Activated CD4-positive, alpha-beta T cell treated with anti-CD3 and anti-CD28 coated beads for 36 hours (primary cell): ENCODE results near the gene DLL3. TPM values are rescaled to one million over a fixed set of nuclear protein-coding genes. Genes with fewer than 3 reads are reported as not detected.
"Not testable (repeated sequence)": the region's sequence is repeated elsewhere in the genome, so short reads cannot be mapped to it uniquely, and the experiment has no call there.

ENCODE experiments used
- ATAC-seq: fragments of 200-7000 bp; cut with Tn5 transposase; one replicate; pipeline ENCODE4 v1.10.0; 2021; ENCODE audit warnings: mild to moderate bottlenecking, moderate library complexity
- CTCF ChIA-PET: fragments of 350-600 bp; sonication (Branson Sonifier 250); formaldehyde crosslinking; loops from one replicate; lab custom pipeline; 2021; ENCODE audit warnings: antibody characterized with exemption; lab: Charles Lee
- POLR2A ChIA-PET: fragments of 350-600 bp; sonication (Branson Sonifier 250); formaldehyde crosslinking; loops from one replicate; lab custom pipeline; 2021; ENCODE audit warnings: antibody characterized with exemption, inconsistent platforms; lab: Charles Lee
- DNase-seq: peaks from one replicate; pipeline ENCODE4 v3.0.0-alpha.2; 2020
- H3K27ac Mint-ChIP-seq: one replicate; pipeline ENCODE4 v1.8.0; 2021; ENCODE audit warnings: mixed read lengths
- H3K27me3 Mint-ChIP-seq: one replicate; pipeline ENCODE4 v1.8.0; 2021; ENCODE audit warnings: mixed read lengths
- H3K36me3 Mint-ChIP-seq: one replicate; pipeline ENCODE4 v1.8.0; 2021; ENCODE audit warnings: low read depth, mixed read lengths
- H3K4me1 Mint-ChIP-seq: one replicate; pipeline ENCODE4 v1.8.0; 2021; ENCODE audit warnings: mixed read lengths
- H3K4me3 Mint-ChIP-seq: one replicate; pipeline ENCODE4 v1.8.0; 2021; ENCODE audit warnings: mild to moderate bottlenecking, moderate library complexity, mixed read lengths
- H3K9me3 Mint-ChIP-seq: one replicate; pipeline ENCODE4 v1.8.0; 2021; ENCODE audit warnings: low read depth, mixed read lengths
- intact Hi-C, 2 experiments: fragments of 100-400 bp; cut with DNase I in 1 of 2; cut with micrococcal nuclease in 1 of 2; formaldehyde crosslinking; loops; one replicate each; pipeline versions ENCODE4 v1.14.2 to v1.15.1; 2022 to 2024; cut with DNase I, micrococcal nuclease
- total RNA-seq, 2 experiments: library from RNA; stranded (reverse); gene quantifications; one replicate each; pipeline ENCODE4 v1.2.3, GENCODE V29; 2021

The DLL3 gene
- total RNA-seq, 2 experiments from 2014 or later = 0.72 to 0.94 TPM

DNA sequence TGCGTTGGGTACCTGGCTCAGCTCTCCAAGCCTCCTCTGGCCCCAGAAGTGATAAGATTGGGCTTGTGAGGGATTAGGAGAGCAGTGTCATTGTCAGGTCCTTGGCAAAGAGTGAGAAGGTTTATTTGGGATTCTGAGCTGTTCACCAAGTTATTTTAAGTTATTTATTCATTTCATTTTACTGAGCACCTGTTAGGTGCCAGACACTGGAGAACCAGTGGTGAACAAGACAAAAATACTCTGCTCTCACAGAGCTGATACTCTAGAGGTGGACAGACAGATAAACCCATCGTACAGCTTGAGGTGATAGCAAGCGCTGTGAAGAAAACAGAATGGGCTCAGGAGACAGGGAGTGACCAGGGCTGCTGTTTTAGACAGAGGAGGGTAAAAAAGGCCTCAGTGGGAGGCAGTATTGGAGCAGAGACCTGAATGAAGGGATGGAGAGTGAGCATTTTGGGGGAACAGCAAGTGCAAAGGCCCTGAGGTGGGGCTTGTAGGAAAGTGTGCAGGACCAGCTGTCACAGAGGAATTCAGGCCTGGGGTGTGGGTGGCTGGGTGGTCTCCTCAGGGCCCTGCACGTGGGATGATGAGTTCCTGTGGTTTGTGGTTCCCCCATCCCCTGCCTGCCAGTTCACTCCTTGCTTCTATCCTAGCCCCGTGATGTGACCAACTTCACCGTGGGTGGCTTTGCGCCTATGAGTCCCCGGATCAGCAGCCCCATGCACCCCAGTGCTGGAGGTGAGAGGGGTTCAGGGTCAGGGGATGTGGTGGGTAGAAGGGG, 26.8 kb upstream of the DLL3 start:
- intact Hi-C loops = no loop called here
- H3K36me3 Mint-ChIP-seq = peaks cover 69% of the 10 kb centered on the region

GRCh38 chr19:39472746-39473442, 25.9 kb upstream of the DLL3 start:
- Mint-ChIP-seq H3K4me3 (no peak overlapping the region), H3K4me1 (peaks cover 17% of the 10 kb centered on the region), H3K9me3 (no peaks in the 10 kb centered on the region), H3K36me3 (peaks cover 64% of the 10 kb centered on the region), H3K27ac (no peak overlapping the region), H3K27me3 (no peaks in the 10 kb centered on the region)
- ChIA-PET POLR2A (no interaction called here), CTCF (interaction anchor here (1.1 to 4.2 kb wide), 2 partner anchors 46 to 60 kb away, joined by 3 to 27 read pairs; partner anchors contain the start of gene EID2B)
- intact Hi-C loops = no loop called here
- ATAC-seq (no peak), DNase-seq (no peak)

More for the DNA sequence above, 26.8 kb upstream of the DLL3 start:
- POLR2A ChIA-PET = no interaction called here
- ATAC-seq = no peak
- H3K4me1 Mint-ChIP-seq = peaks cover 17% of the 10 kb centered on the region
- DNase-seq = no peak
- H3K9me3 Mint-ChIP-seq = no peaks in the 10 kb centered on the region
- peak overlapping the region; percentile 55 for H3K27ac Mint-ChIP-seq
- H3K4me3 Mint-ChIP-seq = no peak overlapping the region
- CTCF ChIA-PET = interaction anchor here (0.6 to 1.1 kb wide), 6 partner anchors 9 to 1221 kb away, joined by 3 to 4 read pairs (median 3); partner anchors contain the start of gene TIMM50
- H3K27me3 Mint-ChIP-seq = no peaks in the 10 kb centered on the region

DNA sequence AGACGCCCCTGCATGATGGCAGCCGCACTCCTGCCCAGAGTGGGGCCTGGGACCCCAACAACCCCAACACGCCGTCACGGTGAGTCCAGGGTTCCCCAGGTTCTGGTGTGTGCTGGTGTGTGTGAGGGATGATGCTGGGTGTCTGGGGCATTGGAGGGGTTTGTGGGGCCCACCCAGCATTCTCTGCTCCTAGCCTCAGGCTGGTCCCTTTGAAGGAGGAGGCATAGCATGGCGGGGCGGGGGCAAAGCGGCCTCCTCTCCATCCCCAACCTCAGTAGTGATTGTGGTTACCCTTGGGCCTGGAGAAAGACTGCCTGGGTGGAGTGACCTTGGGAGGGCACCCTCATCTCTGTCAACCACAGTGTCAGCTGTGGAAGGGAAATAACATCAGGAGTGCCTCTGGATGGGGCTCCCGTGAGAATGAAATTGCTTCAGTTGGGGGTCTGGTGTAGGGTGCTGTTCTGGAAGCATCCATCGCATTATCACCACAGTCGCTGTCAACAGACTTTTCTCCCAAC, 25.2 kb upstream of the DLL3 start:
- ATAC-seq (no peak), DNase-seq (no peak)
- no peak overlapping the region for H3K27ac Mint-ChIP-seq
- H3K36me3 Mint-ChIP-seq = peaks cover 61% of the 10 kb centered on the region
- H3K9me3 Mint-ChIP-seq = no peaks in the 10 kb centered on the region
- H3K4me3 Mint-ChIP-seq = no peak overlapping the region
- H3K27me3 Mint-ChIP-seq = no peaks in the 10 kb centered on the region
- peaks cover 17% of the 10 kb centered on the region for H3K4me1 Mint-ChIP-seq
- ChIA-PET POLR2A (interaction anchor here (1.2 kb wide), 1 partner anchor 26 kb away, joined by 4 read pairs; no protein-coding TSS in a partner anchor), CTCF (interaction anchor here (0.6 to 4.2 kb wide), 9 partner anchors 12 to 1184 kb away, joined by 3 to 27 read pairs (median 4); partner anchors contain the start of gene EID2B)
- intact Hi-C loops = no loop called here

DNA sequence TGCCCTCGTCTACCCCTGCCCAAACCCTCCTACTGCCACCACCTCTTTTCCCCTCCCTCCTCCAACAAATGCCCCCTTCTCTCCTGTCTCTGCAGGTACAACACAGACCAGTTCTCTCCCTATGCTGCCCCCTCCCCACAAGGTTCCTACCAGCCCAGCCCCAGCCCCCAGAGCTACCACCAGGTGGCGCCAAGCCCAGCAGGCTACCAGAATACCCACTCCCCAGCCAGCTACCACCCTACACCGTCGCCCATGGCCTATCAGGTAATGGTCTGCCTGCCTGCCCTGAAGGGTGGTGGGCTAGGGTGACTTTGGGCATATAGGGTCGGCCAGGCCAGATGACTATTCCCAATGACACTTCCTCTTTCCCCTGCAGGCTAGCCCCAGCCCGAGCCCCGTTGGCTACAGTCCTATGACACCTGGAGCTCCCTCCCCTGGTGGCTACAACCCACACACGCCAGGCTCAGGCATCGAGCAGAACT, 24.6 kb upstream of the DLL3 start:
- intact Hi-C loops = loop anchor here (1.0 kb wide), 1 partner anchor 58 kb away; the partner anchor contains the start of gene EID2B (in 2 of the 2)
- peaks cover 17% of the 10 kb centered on the region for H3K4me1 Mint-ChIP-seq
- ChIA-PET CTCF (interaction anchor here (0.6 to 4.2 kb wide), 19 partner anchors 12 to 1184 kb away, joined by 3 to 27 read pairs (median 3); partner anchors contain the start of genes EID2B and SUPT5H), POLR2A (interaction anchor here (1.2 to 1.3 kb wide), 2 partner anchors 26 to 58 kb away, joined by 3 to 4 read pairs; partner anchors contain the start of gene EID2B)
- peaks cover 57% of the 10 kb centered on the region for H3K36me3 Mint-ChIP-seq
- ATAC-seq = peak; percentile 84
- H3K27me3 Mint-ChIP-seq = no peaks in the 10 kb centered on the region
- no peak overlapping the region for H3K27ac Mint-ChIP-seq
- H3K4me3 Mint-ChIP-seq = no peak overlapping the region
- no peaks in the 10 kb centered on the region for H3K9me3 Mint-ChIP-seq
- peak; percentile 84 for DNase-seq

DNA sequence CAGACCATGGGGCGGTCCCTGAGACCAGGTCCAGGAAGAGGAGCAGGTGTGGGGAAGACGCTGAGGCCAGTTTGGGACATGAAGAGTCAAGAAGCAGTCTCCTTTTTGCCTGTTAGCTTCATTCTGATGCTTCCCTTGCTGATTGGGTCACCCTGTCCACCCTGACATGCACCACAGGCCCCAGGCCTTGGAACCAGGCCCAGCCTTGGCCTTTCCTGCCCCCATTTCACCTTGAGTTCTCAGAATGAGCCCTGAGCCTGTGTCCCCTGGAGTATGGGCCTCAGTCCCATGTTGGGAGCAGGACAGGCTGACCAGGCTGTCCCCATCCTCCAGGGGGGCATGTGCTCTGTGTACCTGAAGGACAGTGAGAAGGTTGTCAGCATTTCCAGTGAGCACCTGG, 23.0 kb upstream of the DLL3 start:
- peaks cover 43% of the 10 kb centered on the region for H3K36me3 Mint-ChIP-seq
- no peak for DNase-seq
- peaks cover 19% of the 10 kb centered on the region for H3K4me1 Mint-ChIP-seq
- H3K27ac Mint-ChIP-seq = no peak overlapping the region
- intact Hi-C loops = no loop called here
- ChIA-PET CTCF (interaction anchor here (0.6 to 4.2 kb wide), 4 partner anchors 33 to 378 kb away, joined by 3 to 27 read pairs (median 4); partner anchors contain the start of gene EID2B), POLR2A (interaction anchor here (1.0 to 1.3 kb wide), 2 partner anchors 10 to 57 kb away, joined by 3 to 5 read pairs; partner anchors contain the start of gene EID2B)
- H3K27me3 Mint-ChIP-seq = no peaks in the 10 kb centered on the region
- ATAC-seq = no peak
- H3K9me3 Mint-ChIP-seq = no peaks in the 10 kb centered on the region
- no peak overlapping the region for H3K4me3 Mint-ChIP-seq

DNA sequence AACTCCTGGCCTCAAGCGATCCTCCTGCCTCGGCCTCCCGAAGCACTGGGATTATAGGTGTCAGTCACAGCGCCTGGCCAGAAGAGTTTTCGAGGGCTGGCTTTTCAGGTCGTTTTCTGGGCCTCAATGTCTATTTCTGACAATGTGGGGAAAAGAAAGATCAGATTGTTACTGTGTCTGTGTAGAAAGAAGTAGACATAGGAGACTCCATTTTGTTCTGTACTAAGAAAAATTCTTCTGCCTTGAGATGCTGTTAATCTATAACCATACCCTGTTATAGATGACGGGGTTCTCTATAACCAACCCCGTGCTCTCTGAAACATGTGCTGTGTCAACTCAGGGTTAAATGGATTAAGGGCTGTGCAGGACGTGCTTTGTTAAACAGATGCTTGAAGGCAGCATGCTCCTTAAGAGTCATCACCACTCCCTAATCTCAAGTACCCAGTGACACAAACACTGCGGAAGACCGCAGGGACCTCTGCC, 19.4 kb upstream of the DLL3 start:
- Mint-ChIP-seq H3K4me3 (peak overlapping the region; percentile 95), H3K36me3 (peaks cover 34% of the 10 kb centered on the region)
- intact Hi-C loops = not testable (repeated sequence)

GRCh38 chr19:39479916-39480315, 18.8 kb upstream of the DLL3 start:
- peaks cover 24% of the 10 kb centered on the region for H3K4me1 Mint-ChIP-seq
- no peaks in the 10 kb centered on the region for H3K9me3 Mint-ChIP-seq
- H3K27ac Mint-ChIP-seq = peak overlapping the region; percentile 92
- no peaks in the 10 kb centered on the region for H3K27me3 Mint-ChIP-seq
- POLR2A ChIA-PET = interaction anchor here (0.8 to 1.2 kb wide), 3 partner anchors 31 to 48 kb away, joined by 3 to 10 read pairs (median 3); partner anchors contain the start of gene RPS16
- no peak for ATAC-seq
- no peak for DNase-seq
- peaks cover 29% of the 10 kb centered on the region for H3K36me3 Mint-ChIP-seq
- CTCF ChIA-PET = interaction anchor here (0.7 to 2.2 kb wide), 3 partner anchors 8 to 53 kb away, joined by 4 to 10 read pairs (median 4); partner anchors contain the start of gene EID2B
- intact Hi-C loops = loop anchor here (1.0 to 5.0 kb wide), 10 partner anchors 22 to 711 kb away; partner anchors contain the start of genes EID2 (in 1 of the 2), EID2B (in 1 of the 2), MAP3K10 (in 1 of the 2) and PAK4 (in 1 of the 2)
- H3K4me3 Mint-ChIP-seq = peak overlapping the region; percentile 95

More for the DNA sequence above, 19.4 kb upstream of the DLL3 start:
- peaks cover 24% of the 10 kb centered on the region for H3K4me1 Mint-ChIP-seq
- POLR2A ChIA-PET, CTCF ChIA-PET, DNase-seq, H3K27ac Mint-ChIP-seq, H3K27me3 Mint-ChIP-seq, H3K9me3 Mint-ChIP-seq, ATAC-seq: not testable (repeated sequence)

DNA sequence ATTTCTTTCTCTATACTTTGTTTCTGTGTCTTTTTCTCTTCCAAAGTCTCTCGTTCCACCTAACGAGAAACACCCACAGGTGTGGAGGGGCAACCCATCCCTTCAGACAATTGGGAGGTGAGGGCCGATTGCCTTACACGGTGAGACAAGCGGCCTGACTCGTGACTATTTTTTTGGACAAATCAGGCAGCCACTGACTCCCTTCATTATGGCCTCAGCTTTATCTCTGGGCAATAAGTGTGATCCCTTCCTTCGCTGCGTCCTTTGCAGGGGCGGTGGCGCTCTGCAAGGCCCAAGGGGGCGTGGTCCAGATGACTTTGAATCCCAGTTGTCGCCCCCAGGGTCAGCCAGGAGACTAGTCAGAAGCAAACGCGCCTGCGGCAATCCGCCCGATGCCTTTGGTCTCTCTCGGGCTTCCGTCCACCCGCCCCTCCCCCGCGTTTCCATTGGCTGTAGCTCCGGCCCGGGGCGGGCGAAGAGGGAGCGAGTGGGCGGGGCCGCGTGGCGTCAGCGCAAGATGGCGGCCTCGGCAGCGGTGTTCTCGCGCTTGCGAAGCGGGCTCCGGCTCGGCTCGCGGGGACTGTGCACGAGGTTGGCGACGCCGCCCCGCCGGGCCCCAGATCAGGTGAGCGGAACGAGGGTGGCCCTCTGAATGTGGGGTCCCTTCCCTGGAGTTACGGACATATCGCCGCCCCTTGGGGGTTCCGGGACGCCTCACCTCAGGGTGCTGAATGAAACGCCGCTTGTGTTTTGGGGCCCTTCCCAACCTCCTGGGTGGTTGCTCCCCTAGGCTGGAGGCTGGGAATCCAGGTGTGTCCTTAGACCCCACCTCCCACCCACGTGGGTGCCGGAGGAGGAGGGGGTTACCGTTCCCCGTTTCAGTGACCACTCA, 18.2 kb upstream of the DLL3 start, which contains the start of gene TIMM50:
Gene TIMM50 (plus strand): TSS at position 502 of the 892 bp plus-strand sequence. CDS start 16 bp downstream, at position 518.
- intact Hi-C loops = loop anchor here (1.0 to 5.0 kb wide), 10 partner anchors 22 to 710 kb away; partner anchors contain the start of genes EID2 (in 1 of the 2), EID2B (in 1 of the 2), MAP3K10 (in 1 of the 2) and PAK4 (in 1 of the 2)
- Mint-ChIP-seq H3K27me3 (no peaks in the 10 kb centered on the region), H3K27ac (peak within 1 kb of the TSS; percentile 92), H3K9me3 (no peaks in the 10 kb centered on the region), H3K36me3 (peaks cover 28% of the 10 kb centered on the region), H3K4me3 (peak within 1 kb of the TSS; percentile 95), H3K4me1 (peaks cover 24% of the 10 kb centered on the region)
- DNase-seq (peak; percentile 100), ATAC-seq (peak; percentile 94)
- CTCF ChIA-PET = interaction anchor here (0.6 to 2.2 kb wide), 5 partner anchors 9 to 954 kb away, joined by 3 to 10 read pairs (median 4); partner anchors contain the start of gene EID2B
- POLR2A ChIA-PET = interaction anchor here (0.6 to 1.2 kb wide), 4 partner anchors 32 to 365 kb away, joined by 3 to 10 read pairs (median 4); partner anchors contain the start of gene RPS16

DNA sequence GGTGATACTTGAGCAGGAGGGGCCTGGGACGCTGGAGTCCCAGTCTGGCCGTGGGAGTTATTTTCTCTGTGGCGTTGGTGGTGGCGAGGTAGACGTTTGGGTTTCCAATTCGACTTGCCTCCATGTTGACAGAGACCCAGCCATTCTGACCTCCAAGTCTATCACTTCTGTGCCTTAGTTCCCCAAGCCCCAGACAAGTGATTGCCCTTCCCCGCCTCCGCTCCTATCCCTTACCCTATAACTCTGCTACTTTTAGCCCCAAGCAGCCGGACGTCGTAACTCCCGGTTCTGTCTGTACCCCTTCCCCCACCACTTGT, 17.6 kb upstream of the DLL3 start:
- Mint-ChIP-seq H3K4me1 (peaks cover 24% of the 10 kb centered on the region), H3K27ac (peak overlapping the region; percentile 85), H3K4me3 (peak overlapping the region; percentile 95), H3K9me3 (no peaks in the 10 kb centered on the region), H3K27me3 (no peaks in the 10 kb centered on the region), H3K36me3 (peaks cover 27% of the 10 kb centered on the region)
- no peak for DNase-seq
- ChIA-PET POLR2A (interaction anchor here (0.6 to 1.2 kb wide), 3 partner anchors 45 to 366 kb away, joined by 3 to 10 read pairs (median 6); partner anchors contain the start of gene RPS16), CTCF (interaction anchor here (0.7 to 2.2 kb wide), 3 partner anchors 9 to 52 kb away, joined by 3 to 10 read pairs (median 4); partner anchors contain the start of gene EID2B)
- no peak for ATAC-seq
- intact Hi-C loops = loop anchor here (2.0 to 5.0 kb wide), 3 partner anchors 34 to 710 kb away; partner anchors contain the start of genes MAP3K10 (in 1 of the 2) and SAMD4B (in 1 of the 2)
